Forelimb muscle (tissue), 1 donor: Measurements from ENCODE around the gene VAMP1. TPM values are rescaled to one million over a fixed set of nuclear protein-coding genes. Genes with fewer than 3 reads are reported as not detected.
A peak's percentile ranks its signal among the peaks of the same experiment; 100 is the strongest.
"Not testable (repeated sequence)": the region's sequence is repeated elsewhere in the genome, so short reads cannot be mapped to it uniquely, and the experiment has no call there.

Source experiments
- DNase-seq: peaks from one replicate; pipeline ENCODE4 v3.0.0-alpha.2; 2013; ENCODE audit warnings: low read depth
- polyA plus RNA-seq: library from polyadenylated mRNA; unstranded; fragments of 120-200 nt; gene quantifications from one replicate; pipeline ENCODE4 v1.2.1, GENCODE V29; 2013; ENCODE audit not compliant: insufficient read length

The VAMP1 gene
- polyA plus RNA-seq, 1 donor: 9.7 TPM

- peak; percentile 84 for DNase-seq
These were observed 18.9 kb downstream of the VAMP1 start, which contains the start of gene TAPBPL for GRCh38 chr12:6451348-6452244. TAPBPL (plus strand) TSS chr12:6452042; CDS start chr12:6452249, 207 bp downstream.

- no peak for DNase-seq
These were observed 19.6 kb downstream of the VAMP1 start for GRCh38 chr12:6450869-6451347.

- no peak for DNase-seq
These were observed 20.2 kb downstream of the VAMP1 start for GRCh38 chr12:6450091-6450868.

GRCh38 chr12:6444704-6445688 lies 25.5 kb downstream of the VAMP1 start, which contains the start of gene CD27:
CD27 (plus strand) TSS chr12:6444955; CDS start chr12:6445096, 141 bp downstream.
- no peak for DNase-seq

- no peak for DNase-seq
These were observed 26.4 kb downstream of the VAMP1 start for GRCh38 chr12:6444031-6444430.

- no peak for DNase-seq
These were observed 27.0 kb downstream of the VAMP1 start for GRCh38 chr12:6443361-6443983.

- no peak for DNase-seq
These were observed 27.6 kb downstream of the VAMP1 start for GRCh38 chr12:6442836-6443235.

- no peak for DNase-seq
These were observed 30.1 kb downstream of the VAMP1 start for GRCh38 chr12:6440391-6440790.

- DNase-seq: no peak
These were observed 32.1 kb downstream of the VAMP1 start for GRCh38 chr12:6438345-6438744.

- no peak for DNase-seq
These were observed 32.9 kb downstream of the VAMP1 start for GRCh38 chr12:6437586-6437985.

GRCh38 chr12:6435961-6436715 lies 34.3 kb downstream of the VAMP1 start:
- DNase-seq: no peak

GRCh38 chr12:6434205-6435140 lies 36.0 kb downstream of the VAMP1 start:
- no peak for DNase-seq

GRCh38 chr12:6432991-6433390 lies 37.5 kb downstream of the VAMP1 start:
- no peak for DNase-seq

- no peak for DNase-seq
These were observed 40.1 kb downstream of the VAMP1 start for GRCh38 chr12:6430124-6430989.

- no peak for DNase-seq
These were observed 42.2 kb downstream of the VAMP1 start for GRCh38 chr12:6428326-6428725.

- not testable (repeated sequence) for DNase-seq
These were observed 42.7 kb downstream of the VAMP1 start for GRCh38 chr12:6427796-6428195.

GRCh38 chr12:6426882-6427671 lies 43.4 kb downstream of the VAMP1 start:
- DNase-seq: no peak
